Tibial nerve (tissue), 3 donors: ENCODE measurements around the gene GSTM1.

Experiments used
- CTCF ChIP-seq, 5 experiments: fragments of 200-600 bp in 3 of 5; fragments of 450-650 bp in 2 of 5; sonication (generic) in 3 of 5; IDR thresholded peaks; one replicate each; pipeline ENCODE4 v1.5.1; 2016 to 2019; ENCODE audit warnings: antibody characterized with exemption in 5 of 5, mild to moderate bottlenecking in 3 of 5, moderate library complexity in 2 of 5
- POLR2A ChIP-seq, 2 donors: fragments of 450-650 bp; IDR thresholded peaks; one replicate each; pipeline ENCODE4 v1.6.1; 2017; ENCODE audit warnings: antibody characterized with exemption in 2 of 2, mild to moderate bottlenecking in 2 of 2, moderate library complexity in 2 of 2

GRCh38 chr1:109733236-109733870 is 45.7 kb downstream of the GSTM1 start:
- no peak for TF ChIP-seq CTCF (IDR thresholded peaks at IDR 0.05)
- TF ChIP-seq POLR2A (IDR thresholded peaks at IDR 0.05) = no peak
